ENCODE measurements around the gene WWOX.
A peak's percentile ranks its signal among the peaks of the same experiment; 100 is the strongest.

WWOX gene

DNA sequence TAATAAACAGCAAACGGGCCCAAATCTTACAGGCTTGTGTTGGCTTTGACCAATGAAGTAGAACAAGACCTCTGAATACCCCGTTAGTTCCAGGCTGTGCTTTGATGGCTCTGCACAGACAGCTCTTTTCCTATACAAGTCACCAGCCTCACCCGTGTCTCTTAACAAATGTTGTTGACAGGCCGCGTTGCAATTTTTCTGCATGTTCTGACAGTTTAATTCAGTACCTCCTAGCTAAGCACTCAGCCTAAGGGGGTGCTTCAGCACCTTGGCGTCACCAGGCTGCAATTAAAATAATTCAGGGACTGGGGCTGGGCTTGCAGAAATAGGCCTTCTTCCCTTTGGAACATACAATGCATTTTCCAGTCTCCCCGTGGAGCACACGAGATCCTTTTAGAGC is 1001.0 kb downstream of the WWOX start:
- H3K79me2 ChIP-seq (ENCODE audit: insufficient read depth, low read length): no peaks in the 10 kb centered on the region
- H3K9ac ChIP-seq (ENCODE audit: low read depth, low read length): no peak overlapping the region
- TF ChIP-seq, protein P1, sequence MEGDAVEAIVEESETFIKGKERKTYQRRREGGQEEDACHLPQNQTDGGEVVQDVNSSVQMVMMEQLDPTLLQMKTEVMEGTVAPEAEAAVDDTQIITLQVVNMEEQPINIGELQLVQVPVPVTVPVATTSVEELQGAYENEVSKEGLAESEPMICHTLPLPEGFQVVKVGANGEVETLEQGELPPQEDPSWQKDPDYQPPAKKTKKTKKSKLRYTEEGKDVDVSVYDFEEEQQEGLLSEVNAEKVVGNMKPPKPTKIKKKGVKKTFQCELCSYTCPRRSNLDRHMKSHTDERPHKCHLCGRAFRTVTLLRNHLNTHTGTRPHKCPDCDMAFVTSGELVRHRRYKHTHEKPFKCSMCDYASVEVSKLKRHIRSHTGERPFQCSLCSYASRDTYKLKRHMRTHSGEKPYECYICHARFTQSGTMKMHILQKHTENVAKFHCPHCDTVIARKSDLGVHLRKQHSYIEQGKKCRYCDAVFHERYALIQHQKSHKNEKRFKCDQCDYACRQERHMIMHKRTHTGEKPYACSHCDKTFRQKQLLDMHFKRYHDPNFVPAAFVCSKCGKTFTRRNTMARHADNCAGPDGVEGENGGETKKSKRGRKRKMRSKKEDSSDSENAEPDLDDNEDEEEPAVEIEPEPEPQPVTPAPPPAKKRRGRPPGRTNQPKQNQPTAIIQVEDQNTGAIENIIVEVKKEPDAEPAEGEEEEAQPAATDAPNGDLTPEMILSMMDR (IDR thresholded peaks at IDR 0.05; ENCODE audit: borderline replicate concordance, extremely low read depth, low read length, poor library complexity, severe bottlenecking): no peak
- TF ChIP-seq EZH2 (IDR thresholded peaks at IDR 0.05; ENCODE audit: borderline replicate concordance, low read depth, low read length, severe bottlenecking): no peak
- no peaks in the 10 kb centered on the region for H3K36me3 ChIP-seq (ENCODE audit: insufficient read depth, low read length)
- no peak overlapping the region for H3K4me2 ChIP-seq (ENCODE audit: insufficient read depth, low read length)
- ATAC-seq (ENCODE audit: insufficient read depth, low read depth) (no peak), DNase-seq (no peak)
- no peaks in the 10 kb centered on the region for H4K20me1 ChIP-seq (ENCODE audit: insufficient read depth, low read length)
- H2AFZ ChIP-seq (ENCODE audit: low read depth, low read length): no peak overlapping the region
- H3K27me3 ChIP-seq (ENCODE audit: insufficient read depth, low read length, poor library complexity): no peaks in the 10 kb centered on the region
- H3K27ac ChIP-seq (ENCODE audit: low read length): no peak overlapping the region
- H3K4me3 ChIP-seq (ENCODE audit: low read depth in 1 of 2, low read length in 2 of 2): no peak overlapping the region
- peaks cover 30% of the 10 kb centered on the region for H3K4me1 ChIP-seq (ENCODE audit: insufficient read depth, low read length)
- H3K9me3 ChIP-seq (ENCODE audit: insufficient read depth, low read length, severe bottlenecking): no peaks in the 10 kb centered on the region

GRCh38 chr16:79101491-79101890 is 1002.0 kb downstream of the WWOX start:
- H3K79me2 ChIP-seq (ENCODE audit: insufficient read depth, low read length): no peaks in the 10 kb centered on the region
- no peak overlapping the region; the same call in 1 of the 2 replicates for H3K27ac ChIP-seq (ENCODE audit: low read length)
- TF ChIP-seq EZH2 (IDR thresholded peaks at IDR 0.05; ENCODE audit: borderline replicate concordance, low read depth, low read length, severe bottlenecking): no peak
- TF ChIP-seq, protein P1 (IDR thresholded peaks at IDR 0.05; ENCODE audit: borderline replicate concordance, extremely low read depth, low read length, poor library complexity, severe bottlenecking): no peak
- peak; percentile 40; the same call in 1 of the 3 replicates for ATAC-seq (ENCODE audit: insufficient read depth, low read depth)
- H4K20me1 ChIP-seq (ENCODE audit: insufficient read depth, low read length): no peaks in the 10 kb centered on the region
- DNase-seq: no peak
- no peaks in the 10 kb centered on the region for H3K9me3 ChIP-seq (ENCODE audit: insufficient read depth, low read length, severe bottlenecking)
- H3K4me2 ChIP-seq (ENCODE audit: insufficient read depth, low read length): no peak overlapping the region
- peaks cover 23% of the 10 kb centered on the region for H3K4me1 ChIP-seq (ENCODE audit: insufficient read depth, low read length)
- H3K36me3 ChIP-seq (ENCODE audit: insufficient read depth, low read length): no peaks in the 10 kb centered on the region
- no peak overlapping the region for H3K4me3 ChIP-seq (ENCODE audit: low read depth in 1 of 2, low read length in 2 of 2)
- H2AFZ ChIP-seq (ENCODE audit: low read depth, low read length): no peak overlapping the region
- no peaks in the 10 kb centered on the region for H3K27me3 ChIP-seq (ENCODE audit: insufficient read depth, low read length, poor library complexity)
- no peak overlapping the region for H3K9ac ChIP-seq (ENCODE audit: low read depth, low read length)

DNA sequence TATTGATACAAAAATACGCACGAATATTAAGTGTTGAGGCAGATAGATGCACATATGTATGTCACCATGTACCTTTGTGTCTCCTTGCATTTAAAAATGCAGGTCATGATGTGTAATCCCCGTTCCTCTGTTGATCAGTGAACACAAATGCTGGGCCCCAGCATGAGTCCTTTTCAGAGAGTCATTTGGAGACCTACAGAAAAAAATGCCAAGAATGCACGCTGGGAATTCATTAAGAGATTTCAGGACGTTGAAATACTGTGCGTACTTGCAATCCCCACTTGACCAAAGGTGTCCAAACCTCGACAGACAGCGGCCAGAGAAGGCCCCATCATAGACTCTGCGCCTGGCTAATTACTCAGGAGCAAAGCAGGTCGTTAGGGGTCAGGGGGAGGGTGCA is 1005.1 kb downstream of the WWOX start:
- DNase-seq: no peak
- no peaks in the 10 kb centered on the region for H3K36me3 ChIP-seq (ENCODE audit: insufficient read depth, low read length)
- no peaks in the 10 kb centered on the region for H3K27me3 ChIP-seq (ENCODE audit: insufficient read depth, low read length, poor library complexity)
- no peak overlapping the region for H3K27ac ChIP-seq (ENCODE audit: low read length)
- no peak overlapping the region for H2AFZ ChIP-seq (ENCODE audit: low read depth, low read length)
- no peaks in the 10 kb centered on the region for H4K20me1 ChIP-seq (ENCODE audit: insufficient read depth, low read length)
- H3K4me1 ChIP-seq (ENCODE audit: insufficient read depth, low read length): peaks cover 7% of the 10 kb centered on the region
- no peak overlapping the region for H3K4me3 ChIP-seq (ENCODE audit: low read depth in 1 of 2, low read length in 2 of 2)
- no peak for TF ChIP-seq EZH2 (IDR thresholded peaks at IDR 0.05; ENCODE audit: borderline replicate concordance, low read depth, low read length, severe bottlenecking)
- TF ChIP-seq, protein P1 (IDR thresholded peaks at IDR 0.05; ENCODE audit: borderline replicate concordance, extremely low read depth, low read length, poor library complexity, severe bottlenecking): no peak
- H3K4me2 ChIP-seq (ENCODE audit: insufficient read depth, low read length): no peak overlapping the region
- H3K79me2 ChIP-seq (ENCODE audit: insufficient read depth, low read length): no peaks in the 10 kb centered on the region
- no peaks in the 10 kb centered on the region for H3K9me3 ChIP-seq (ENCODE audit: insufficient read depth, low read length, severe bottlenecking)
- H3K9ac ChIP-seq (ENCODE audit: low read depth, low read length): no peak overlapping the region
- no peak for ATAC-seq (ENCODE audit: insufficient read depth, low read depth)

DNA sequence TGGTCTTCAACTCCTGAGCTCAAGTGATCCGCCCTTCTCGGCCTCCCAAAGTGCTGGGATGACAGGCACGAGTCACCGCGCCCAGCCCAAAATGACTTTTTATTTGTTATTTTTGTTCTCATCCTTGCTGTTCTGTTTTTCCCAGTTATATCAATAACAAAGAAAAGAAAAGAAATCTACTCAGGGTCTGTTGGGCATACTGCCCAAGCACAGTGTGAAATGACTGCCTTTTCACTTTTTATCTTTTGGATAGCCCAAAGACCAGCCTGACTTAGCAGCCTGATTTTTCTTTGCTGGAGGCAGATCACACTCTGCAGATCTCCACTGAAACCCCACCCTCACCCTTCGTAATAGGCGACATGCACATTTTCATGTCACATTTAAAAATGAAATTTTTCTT is 1007.8 kb downstream of the WWOX start:
- Histone ChIP-seq H3K4me1 (ENCODE audit: insufficient read depth, low read length) (no peaks in the 10 kb centered on the region), H3K9ac (ENCODE audit: low read depth, low read length) (no peak overlapping the region), H3K4me2 (ENCODE audit: insufficient read depth, low read length) (no peak overlapping the region), H4K20me1 (ENCODE audit: insufficient read depth, low read length) (no peaks in the 10 kb centered on the region), H3K27me3 (ENCODE audit: insufficient read depth, low read length, poor library complexity) (no peaks in the 10 kb centered on the region), H3K4me3 (ENCODE audit: low read depth in 1 of 2, low read length in 2 of 2) (no peak overlapping the region), H3K27ac (ENCODE audit: low read length) (no peak overlapping the region), H3K36me3 (ENCODE audit: insufficient read depth, low read length) (no peaks in the 10 kb centered on the region), H2AFZ (ENCODE audit: low read depth, low read length) (no peak overlapping the region), H3K9me3 (ENCODE audit: insufficient read depth, low read length, severe bottlenecking) (no peaks in the 10 kb centered on the region), H3K79me2 (ENCODE audit: insufficient read depth, low read length) (no peaks in the 10 kb centered on the region)
- ATAC-seq (ENCODE audit: insufficient read depth, low read depth): no peak
- DNase-seq: no peak
- TF ChIP-seq, protein P1 (IDR thresholded peaks at IDR 0.05; ENCODE audit: borderline replicate concordance, extremely low read depth, low read length, poor library complexity, severe bottlenecking): no peak
- TF ChIP-seq EZH2 (IDR thresholded peaks at IDR 0.05; ENCODE audit: borderline replicate concordance, low read depth, low read length, severe bottlenecking): no peak
